Measurements from ENCODE around the gene CGB8.

CGB8 gene

GRCh38 chr19:49009828-49010227 lies 39.1 kb downstream of the CGB8 start:
- H3K4me3 ChIP-seq (ENCODE audit: low read depth, low read length) = no peak overlapping the region

GRCh38 chr19:49006905-49007304 lies 42.0 kb downstream of the CGB8 start:
- no peak for TF ChIP-seq CTCF (IDR thresholded peaks at IDR 0.05; ENCODE audit: low read depth, low read length)
- no peak overlapping the region for H3K4me3 ChIP-seq (ENCODE audit: low read depth, low read length)

More at GRCh38 chr19:49009828-49010227, 39.1 kb downstream of the CGB8 start:
- no peak for TF ChIP-seq CTCF (IDR thresholded peaks at IDR 0.05; ENCODE audit: low read depth, low read length)

GRCh38 chr19:49004964-49005614 lies 43.8 kb downstream of the CGB8 start:
- TF ChIP-seq CTCF (IDR thresholded peaks at IDR 0.05; ENCODE audit: low read depth, low read length) = no peak
- H3K4me3 ChIP-seq (ENCODE audit: low read depth, low read length) = no peak overlapping the region

GRCh38 chr19:49004133-49004532 lies 44.8 kb downstream of the CGB8 start:
- H3K4me3 ChIP-seq (ENCODE audit: low read depth, low read length) = no peak overlapping the region
- TF ChIP-seq CTCF (IDR thresholded peaks at IDR 0.05; ENCODE audit: low read depth, low read length) = no peak

- TF ChIP-seq CTCF (IDR thresholded peaks at IDR 0.05; ENCODE audit: low read depth, low read length) = peak; percentile 72
- no peak overlapping the region for H3K4me3 ChIP-seq (ENCODE audit: low read depth, low read length)
Observed at GRCh38 chr19:48999481-49000325, 49.2 kb downstream of the CGB8 start.

GRCh38 chr19:48997972-48998371 lies 50.9 kb downstream of the CGB8 start:
- peak; percentile 73 for TF ChIP-seq CTCF (IDR thresholded peaks at IDR 0.05; ENCODE audit: low read depth, low read length)
- H3K4me3 ChIP-seq (ENCODE audit: low read depth, low read length) = no peak overlapping the region

Data from WI38 (cell line).